BJ (cell line): ENCODE measurements around the gene CCDC18. TPM values are rescaled to one million over a fixed set of nuclear protein-coding genes. Genes with fewer than 3 reads are reported as not detected.

ENCODE experiments used
- CTCF ChIA-PET: fragments of 350-600 bp; formaldehyde crosslinking; extraction: SDS; loops from one replicate; lab custom pipeline; 2021; ENCODE audit warnings: antibody characterized with exemption, inconsistent platforms; lab: Yijun Ruan, JAX
- POLR2A ChIA-PET: fragments of 300-600 bp; sonication (Branson Sonifier 250); formaldehyde crosslinking; extraction: SDS; loops from one replicate; lab custom pipeline; 2021; ENCODE audit warnings: antibody characterized with exemption; lab: Charles Lee
- DNase-seq: peaks from one replicate; pipeline ENCODE4 v3.0.0-alpha.2; 2011; ENCODE audit warnings: low read depth
- H3K27me3 ChIP-seq: 2 replicates; pipeline ENCODE4 v1.6.0; 2011; ENCODE audit warnings: low read length; ENCODE audit not compliant: control insufficient read depth, insufficient read depth
- H3K36me3 ChIP-seq: 2 replicates; pipeline ENCODE4 v1.5.1; 2011; ENCODE audit warnings: low read length; ENCODE audit not compliant: control insufficient read depth, insufficient read depth
- H3K4me3 ChIP-seq: 2 replicates; pipeline ENCODE4 v1.5.1; 2011; ENCODE audit warnings: low read depth, mild to moderate bottlenecking, control low read depth, low read length
- polyA plus RNA-seq: library from polyadenylated mRNA; depleted of rRNA; stranded (reverse); fragments of >200 nt; gene quantifications from 2 replicates; pipeline ENCODE4 v1.2.3, GENCODE V29; 2011
- TF ChIP-seq, protein P1 (sequence below): IDR thresholded peaks from 2 replicates; pipeline ENCODE4 v1.5.1; 2011; ENCODE audit warnings: low read depth, mild to moderate bottlenecking, control low read depth, inconsistent platforms, low read length, moderate library complexity; ENCODE audit not compliant: insufficient read depth

The CCDC18 gene
- polyA plus RNA-seq, 1 experiment: 2.6 TPM

DNA sequence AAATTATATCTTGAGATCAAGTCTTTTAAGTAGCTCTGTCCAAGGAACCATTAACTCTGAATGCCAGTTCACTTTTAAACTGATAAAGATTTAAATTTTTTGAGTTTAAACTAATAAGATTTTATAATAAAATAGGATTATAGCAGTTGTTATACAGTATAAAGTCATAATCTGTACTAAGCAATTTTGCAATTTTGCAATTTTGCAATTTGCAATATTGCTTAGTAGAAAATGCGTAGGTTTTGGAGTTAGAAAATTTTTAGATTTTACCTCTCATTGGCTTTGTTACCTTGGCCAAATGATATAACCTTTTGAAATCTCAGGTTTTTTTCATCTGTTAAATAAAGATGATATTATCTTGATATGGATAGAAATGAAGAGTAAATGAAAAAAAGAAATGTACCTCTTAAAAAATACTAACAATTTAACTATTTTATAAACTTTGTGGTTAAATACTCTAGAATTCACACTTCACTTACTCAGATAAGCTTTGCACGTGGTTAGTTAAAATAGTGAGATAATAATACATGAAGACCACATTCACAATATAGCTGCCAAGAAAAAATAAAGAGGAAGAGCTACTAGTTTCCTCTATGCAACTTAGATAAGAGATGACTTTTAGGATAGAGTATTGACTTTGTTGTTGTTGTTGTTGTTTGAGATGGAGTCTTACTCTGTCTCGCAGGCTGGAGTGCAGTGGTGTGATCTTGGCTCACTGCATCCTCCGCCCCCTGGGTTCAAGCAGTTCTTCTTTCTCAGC, 13.9 kb downstream of the CCDC18 start:
- ChIA-PET POLR2A (no interaction called here), CTCF (interaction anchor here (1.4 kb wide), 1 partner anchor 9 kb away, joined by 3 read pairs; no protein-coding TSS in a partner anchor)
- Histone ChIP-seq H3K4me3 (no peak overlapping the region), H3K36me3 (no peaks in the 10 kb centered on the region), H3K27me3 (no peaks in the 10 kb centered on the region)
- TF ChIP-seq, protein P1, sequence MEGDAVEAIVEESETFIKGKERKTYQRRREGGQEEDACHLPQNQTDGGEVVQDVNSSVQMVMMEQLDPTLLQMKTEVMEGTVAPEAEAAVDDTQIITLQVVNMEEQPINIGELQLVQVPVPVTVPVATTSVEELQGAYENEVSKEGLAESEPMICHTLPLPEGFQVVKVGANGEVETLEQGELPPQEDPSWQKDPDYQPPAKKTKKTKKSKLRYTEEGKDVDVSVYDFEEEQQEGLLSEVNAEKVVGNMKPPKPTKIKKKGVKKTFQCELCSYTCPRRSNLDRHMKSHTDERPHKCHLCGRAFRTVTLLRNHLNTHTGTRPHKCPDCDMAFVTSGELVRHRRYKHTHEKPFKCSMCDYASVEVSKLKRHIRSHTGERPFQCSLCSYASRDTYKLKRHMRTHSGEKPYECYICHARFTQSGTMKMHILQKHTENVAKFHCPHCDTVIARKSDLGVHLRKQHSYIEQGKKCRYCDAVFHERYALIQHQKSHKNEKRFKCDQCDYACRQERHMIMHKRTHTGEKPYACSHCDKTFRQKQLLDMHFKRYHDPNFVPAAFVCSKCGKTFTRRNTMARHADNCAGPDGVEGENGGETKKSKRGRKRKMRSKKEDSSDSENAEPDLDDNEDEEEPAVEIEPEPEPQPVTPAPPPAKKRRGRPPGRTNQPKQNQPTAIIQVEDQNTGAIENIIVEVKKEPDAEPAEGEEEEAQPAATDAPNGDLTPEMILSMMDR: no peak
- no peak for DNase-seq

DNA sequence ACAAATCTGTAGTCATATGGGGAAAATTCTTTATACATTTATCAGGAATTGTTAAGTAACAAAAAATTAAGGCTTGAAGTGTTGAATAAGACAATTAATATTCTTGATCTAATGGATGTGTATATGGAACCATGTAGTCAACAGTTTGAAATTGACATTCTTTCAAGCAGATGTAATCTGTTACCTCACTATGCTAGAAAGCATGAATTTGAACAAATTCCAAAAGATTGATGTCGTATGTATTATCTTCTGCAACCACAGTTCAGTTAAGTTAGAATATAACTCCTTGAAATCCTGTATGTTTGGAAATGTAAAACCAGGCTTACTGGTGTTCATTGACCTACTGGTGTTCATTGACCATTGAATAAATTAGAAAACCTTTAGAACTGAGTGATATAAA, 16.1 kb downstream of the CCDC18 start:
- TF ChIP-seq, protein P1: no peak
- CTCF ChIA-PET: no interaction called here
- DNase-seq: no peak
- Histone ChIP-seq H3K27me3 (no peaks in the 10 kb centered on the region), H3K36me3 (no peaks in the 10 kb centered on the region), H3K4me3 (no peak overlapping the region)
- POLR2A ChIA-PET: no interaction called here

DNA sequence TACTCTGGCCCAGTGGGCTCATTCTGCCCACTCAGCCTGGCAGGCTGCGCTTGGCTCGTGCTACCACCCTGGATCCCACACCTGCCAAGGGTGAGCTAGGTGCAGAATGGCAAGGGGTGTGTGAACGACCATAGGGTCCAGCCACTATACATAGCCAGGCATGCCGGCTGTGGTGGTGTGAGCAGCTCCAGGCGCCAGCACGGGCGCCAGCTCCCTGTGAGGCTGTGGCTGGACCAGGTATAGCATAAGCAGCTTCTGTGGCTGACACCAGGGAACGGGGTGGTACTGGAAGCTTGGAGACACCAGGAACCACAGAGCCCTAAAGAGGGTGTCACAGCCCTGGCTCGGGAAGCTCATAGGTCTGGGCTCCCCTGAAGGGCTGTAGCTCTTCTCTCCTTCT, 18.6 kb downstream of the CCDC18 start:
- Histone ChIP-seq H3K36me3 (no peaks in the 10 kb centered on the region), H3K27me3 (no peaks in the 10 kb centered on the region), H3K4me3 (no peak overlapping the region)
- DNase-seq: no peak
- ChIA-PET POLR2A (no interaction called here), CTCF (no interaction called here)
- TF ChIP-seq, protein P1: no peak

DNA sequence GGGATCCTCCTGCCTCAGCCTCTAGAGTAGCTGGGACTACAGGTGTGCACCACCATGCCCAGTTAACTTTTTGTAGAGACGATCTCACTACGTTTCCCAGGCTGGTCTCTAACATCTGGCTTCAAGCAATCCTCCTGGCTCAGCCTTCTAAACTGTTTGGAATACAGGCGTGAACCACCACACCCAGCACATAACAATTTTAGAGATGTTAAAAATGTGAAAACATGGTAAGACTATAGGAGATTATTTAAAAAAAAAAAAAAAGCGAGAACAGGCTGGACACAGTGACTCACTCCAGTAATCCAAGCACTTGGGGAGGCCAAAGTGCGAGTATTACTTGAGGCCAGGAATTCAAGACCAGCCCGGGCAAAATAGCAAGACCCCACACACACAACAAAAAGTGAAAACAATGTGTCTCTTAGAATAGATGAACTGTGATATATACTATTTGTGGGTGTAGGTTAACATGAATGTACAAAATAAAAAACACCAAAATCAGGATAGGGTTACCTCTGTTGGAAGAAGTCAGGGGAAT, 19.6 kb downstream of the CCDC18 start:
- POLR2A ChIA-PET: no interaction called here
- H3K4me3 ChIP-seq: no peak overlapping the region
- DNase-seq: no peak
- no peaks in the 10 kb centered on the region for H3K36me3 ChIP-seq
- H3K27me3 ChIP-seq: no peaks in the 10 kb centered on the region
- TF ChIP-seq, protein P1: no peak
- CTCF ChIA-PET: no interaction called here

DNA sequence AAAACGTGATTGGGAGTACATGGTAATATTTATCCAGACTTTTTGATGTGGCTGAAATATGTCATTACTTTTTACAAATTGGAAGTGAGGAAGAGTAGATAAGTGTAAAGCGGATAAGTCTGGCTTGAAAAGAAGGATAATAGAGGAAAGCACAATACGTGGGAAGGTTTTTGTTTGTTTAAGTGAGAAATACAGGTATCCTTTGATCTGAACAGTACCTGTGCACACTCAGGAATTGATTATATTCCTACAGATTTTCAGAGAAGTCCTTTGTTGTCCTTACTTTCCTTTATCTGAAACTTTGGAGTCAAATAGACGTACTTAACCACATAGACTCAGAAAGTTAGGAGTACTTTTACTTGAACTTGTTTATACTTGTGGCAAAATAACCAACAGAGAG, 20.2 kb downstream of the CCDC18 start:
- no peaks in the 10 kb centered on the region for H3K27me3 ChIP-seq
- no peak for DNase-seq
- ChIA-PET POLR2A (no interaction called here), CTCF (no interaction called here)
- H3K4me3 ChIP-seq: no peak overlapping the region
- H3K36me3 ChIP-seq: no peaks in the 10 kb centered on the region
- TF ChIP-seq, protein P1: no peak
